GM12872 (cell line): ENCODE data around the gene SELENOS.

Experiments used
- CTCF ChIP-seq: IDR thresholded peaks from 3 replicates; pipeline ENCODE4 v1.5.1; 2011; ENCODE audit warnings: low read depth, mild to moderate bottlenecking, low read length, moderate library complexity; ENCODE audit not compliant: insufficient read depth

Gene SELENOS

DNA sequence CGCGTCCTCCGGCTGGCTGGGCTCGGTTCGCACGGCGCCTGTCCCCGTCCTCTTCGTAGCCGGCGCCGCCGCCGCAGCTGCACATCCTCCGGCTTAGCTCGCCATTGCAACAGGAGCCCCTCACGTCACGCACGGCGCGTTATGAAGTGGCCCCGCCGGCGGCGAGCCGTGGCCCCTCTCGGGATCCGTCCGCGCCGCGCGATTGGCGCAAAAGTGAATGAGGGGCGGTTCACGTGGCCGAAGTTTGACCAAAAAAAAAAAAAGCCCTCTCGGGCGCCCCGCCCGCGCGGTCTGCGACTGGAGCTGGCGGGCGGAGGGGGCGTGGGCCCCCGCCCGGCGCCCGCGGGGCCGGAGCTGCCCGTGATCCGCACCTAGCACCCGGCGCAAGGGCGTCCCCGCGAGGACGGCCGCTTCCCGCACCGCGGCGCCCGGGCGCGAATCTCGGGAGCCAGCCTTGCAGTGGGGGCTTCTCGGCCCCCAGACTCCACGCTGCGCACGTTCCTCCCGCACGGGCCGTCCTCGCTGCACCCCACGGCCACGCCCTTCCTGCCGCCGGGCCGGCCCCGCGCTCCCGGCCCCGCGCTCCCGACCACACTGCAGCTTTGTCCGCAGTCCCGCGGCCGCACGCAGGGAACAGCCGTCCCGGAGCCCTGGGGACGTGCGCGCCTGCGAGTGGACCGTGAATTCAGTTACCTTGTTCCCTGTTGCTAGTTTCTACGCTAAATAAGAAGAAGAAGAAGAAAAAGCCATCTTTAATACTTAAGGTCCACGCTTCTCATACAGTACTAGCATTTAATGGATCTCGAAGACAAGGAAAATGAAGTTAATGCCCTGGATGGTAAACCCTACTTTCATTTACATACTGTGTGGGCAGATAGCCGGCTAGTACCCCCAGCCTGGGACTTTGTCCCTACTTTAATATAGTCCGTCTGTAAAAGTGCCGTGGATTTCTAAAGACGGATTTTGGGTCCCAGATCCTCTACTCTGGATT is 25.2 kb downstream of the SELENOS start, which contains the start of gene CHSY1:
TSS of gene CHSY1 (minus strand) at position 219 of the 991 bp plus-strand sequence. CDS start 592 bp downstream, outside the sequence.
- TF ChIP-seq CTCF: no peak

GRCh38 chr15:101250873-101251829 is 26.1 kb downstream of the SELENOS start:
- no peak for TF ChIP-seq CTCF

- no peak for TF ChIP-seq CTCF
These were observed 26.9 kb downstream of the SELENOS start for GRCh38 chr15:101250341-101250831.

DNA sequence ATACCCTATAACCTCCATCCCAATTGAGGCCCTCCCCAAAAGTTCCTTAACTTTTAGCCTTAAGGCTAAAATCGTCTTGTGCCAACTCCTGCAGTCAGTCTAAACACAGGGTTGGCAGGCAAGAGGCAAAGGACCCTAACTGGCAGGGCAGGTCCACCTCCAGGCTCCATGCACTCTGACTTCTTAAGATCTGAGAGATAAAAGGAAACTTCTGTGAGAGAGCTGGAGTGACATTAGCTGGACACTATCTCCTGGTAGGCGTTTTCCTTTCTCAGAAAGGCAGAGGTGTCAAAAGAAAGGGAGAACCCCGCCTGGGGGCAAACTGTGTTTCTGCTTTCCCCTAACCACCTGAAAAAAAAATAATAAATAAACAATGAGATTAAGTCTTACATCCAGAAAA is 29.0 kb downstream of the SELENOS start:
- TF ChIP-seq CTCF: no peak

- TF ChIP-seq CTCF: no peak
These were observed 30.2 kb downstream of the SELENOS start for GRCh38 chr15:101246824-101247745.

- TF ChIP-seq CTCF: no peak
These were observed 30.9 kb downstream of the SELENOS start for GRCh38 chr15:101246391-101246790.
